ENCODE measurements around the gene STRN4.

Gene STRN4

GRCh38 chr19:46732966-46733689 is 13.1 kb downstream of the STRN4 start:
- H3K4me3 ChIP-seq (replicated peaks; ENCODE audit: low read depth, low read length) = no peak overlapping the region
- no peak for TF ChIP-seq CTCF (IDR thresholded peaks at IDR 0.05; ENCODE audit: low read depth, low read length, missing control alignments)
- DNase-seq (ENCODE audit: extremely low read depth, low read depth) = no peak

- no peak overlapping the region for H3K4me3 ChIP-seq (replicated peaks; ENCODE audit: low read depth, low read length)
- no peak for TF ChIP-seq CTCF (IDR thresholded peaks at IDR 0.05; ENCODE audit: low read depth, low read length, missing control alignments)
- no peak for DNase-seq (ENCODE audit: extremely low read depth, low read depth)
Measured at GRCh38 chr19:46732172-46732938, 13.9 kb downstream of the STRN4 start.

GRCh38 chr19:46731584-46731983 is 14.7 kb downstream of the STRN4 start:
- TF ChIP-seq CTCF (IDR thresholded peaks at IDR 0.05; ENCODE audit: low read depth, low read length, missing control alignments) = no peak
- DNase-seq (ENCODE audit: extremely low read depth, low read depth) = no peak
- no peak overlapping the region for H3K4me3 ChIP-seq (replicated peaks; ENCODE audit: low read depth, low read length)

- TF ChIP-seq CTCF (IDR thresholded peaks at IDR 0.05; ENCODE audit: low read depth, low read length, missing control alignments) = no peak
Measured at GRCh38 chr19:46731007-46731501, 15.2 kb downstream of the STRN4 start.

GRCh38 chr19:46730595-46730994 is 15.7 kb downstream of the STRN4 start:
- H3K4me3 ChIP-seq (replicated peaks; ENCODE audit: low read depth, low read length) = no peak overlapping the region
- DNase-seq (ENCODE audit: extremely low read depth, low read depth) = no peak
- TF ChIP-seq CTCF (IDR thresholded peaks at IDR 0.05; ENCODE audit: low read depth, low read length, missing control alignments) = no peak

More at GRCh38 chr19:46731007-46731501, 15.2 kb downstream of the STRN4 start:
- H3K4me3 ChIP-seq (replicated peaks; ENCODE audit: low read depth, low read length) = no peak overlapping the region
- no peak for DNase-seq (ENCODE audit: extremely low read depth, low read depth)

- no peak for TF ChIP-seq CTCF (IDR thresholded peaks at IDR 0.05; ENCODE audit: low read depth, low read length, missing control alignments)
- no peak for DNase-seq (ENCODE audit: extremely low read depth, low read depth)
- H3K4me3 ChIP-seq (replicated peaks; ENCODE audit: low read depth, low read length) = no peak overlapping the region
Measured at GRCh38 chr19:46730187-46730586, 16.1 kb downstream of the STRN4 start.
